H9 (cell line): ENCODE measurements around the gene TCEAL7. TPM values are rescaled to one million over a fixed set of nuclear protein-coding genes. Genes with fewer than 3 reads are reported as not detected.
A peak's percentile ranks its signal among the peaks of the same experiment; 100 is the strongest.

Experiments
- DNase-seq: peaks from one replicate; pipeline ENCODE4 v3.0.0-alpha.2; 2017
- H2AFZ ChIP-seq: one replicate; pipeline ENCODE4 v1.6.1; 2013; ENCODE audit warnings: mild to moderate bottlenecking, low read length, control low read depth, moderate library complexity
- H2AK5ac ChIP-seq: 2 replicates; pipeline ENCODE4 v1.6.1; 2013; ENCODE audit warnings: low read length, control low read depth, mixed read lengths; ENCODE audit not compliant: insufficient read length
- H2BK120ac ChIP-seq: one replicate; pipeline ENCODE4 v1.6.1; 2013; ENCODE audit warnings: low read depth, mild to moderate bottlenecking, low read length, control low read depth, inconsistent platforms; ENCODE audit not compliant: poor library complexity, severe bottlenecking
- H2BK12ac ChIP-seq: 2 replicates; pipeline ENCODE4 v1.6.1; 2013; ENCODE audit warnings: low read length, control low read depth, mixed read lengths, low read depth; ENCODE audit not compliant: insufficient read length
- H2BK15ac ChIP-seq: 2 replicates; pipeline ENCODE4 v1.6.1; 2013; ENCODE audit warnings: low read depth, low read length, control low read depth
- H2BK20ac ChIP-seq: one replicate; pipeline ENCODE4 v1.6.1; 2013; ENCODE audit warnings: low read depth, mild to moderate bottlenecking, low read length, control low read depth, inconsistent platforms; ENCODE audit not compliant: poor library complexity, severe bottlenecking
- H2BK5ac ChIP-seq: 2 replicates; pipeline ENCODE4 v1.6.1; 2013; ENCODE audit warnings: low read length, control low read depth, mixed read lengths; ENCODE audit not compliant: insufficient read length
- H3K14ac ChIP-seq: 2 replicates; pipeline ENCODE4 v1.6.1; 2013; ENCODE audit warnings: low read length, control low read depth; ENCODE audit not compliant: insufficient read depth
- H3K18ac ChIP-seq: 2 replicates; pipeline ENCODE4 v1.6.1; 2013; ENCODE audit warnings: low read depth, mild to moderate bottlenecking, mixed read lengths, low read length, control low read depth; ENCODE audit not compliant: insufficient read length
- H3K23ac ChIP-seq: 2 replicates; pipeline ENCODE4 v1.6.1; 2013; ENCODE audit warnings: low read length, control low read depth, mixed read lengths, low read depth; ENCODE audit not compliant: insufficient read length
- H3K23me2 ChIP-seq: 2 replicates; pipeline ENCODE4 v1.6.1; 2013; ENCODE audit warnings: low read depth, mild to moderate bottlenecking, mixed read lengths, low read length, control low read depth; ENCODE audit not compliant: insufficient read length, poor library complexity, severe bottlenecking
- H3K27ac ChIP-seq: 2 replicates; pipeline ENCODE4 v1.5.1; 2013; ENCODE audit warnings: low read length, control low read depth, mixed read lengths, low read depth; ENCODE audit not compliant: insufficient read length
- H3K27me3 ChIP-seq: 2 replicates; pipeline ENCODE4 v1.6.1; 2013; ENCODE audit warnings: low read length, control low read depth, inconsistent platforms; ENCODE audit not compliant: insufficient read depth
- H3K4ac ChIP-seq: 2 replicates; pipeline ENCODE4 v1.6.1; 2013; ENCODE audit warnings: low read depth, mild to moderate bottlenecking, control low read depth, inconsistent platforms, low read length, moderate library complexity
- H3K4me1 ChIP-seq: 2 replicates; pipeline ENCODE4 v1.6.1; 2013; ENCODE audit warnings: low read length, control low read depth, inconsistent platforms; ENCODE audit not compliant: insufficient read depth
- H3K4me2 ChIP-seq: 2 replicates; pipeline ENCODE4 v1.6.1; 2013; ENCODE audit warnings: low read length, control low read depth, mixed read lengths; ENCODE audit not compliant: insufficient read length, insufficient read depth
- H3K56ac ChIP-seq: 2 replicates; pipeline ENCODE4 v1.6.1; 2013; ENCODE audit warnings: low read depth, mild to moderate bottlenecking, mixed read lengths, low read length, control low read depth; ENCODE audit not compliant: insufficient read length
- H3K79me1 ChIP-seq: 2 replicates; pipeline ENCODE4 v1.6.1; 2013; ENCODE audit warnings: low read depth, mild to moderate bottlenecking, moderate library complexity, low read length, control low read depth, inconsistent platforms; ENCODE audit not compliant: insufficient read depth, poor library complexity, severe bottlenecking
- H3K79me2 ChIP-seq: 2 replicates; pipeline ENCODE4 v1.6.1; 2013; ENCODE audit warnings: low read length, control low read depth, inconsistent platforms; ENCODE audit not compliant: insufficient read depth
- H3K9ac ChIP-seq: 2 replicates; pipeline ENCODE4 v1.6.1; 2013; ENCODE audit warnings: low read length, control low read depth, mixed read lengths; ENCODE audit not compliant: insufficient read length; ENCODE audit errors: extremely low read depth
- H3K9me3 ChIP-seq: one replicate; pipeline ENCODE4 v1.6.1; 2013; ENCODE audit warnings: low read depth, low read length, inconsistent platforms; ENCODE audit not compliant: control insufficient read depth
- H3T11ph ChIP-seq: one replicate; pipeline ENCODE4 v1.6.1; 2013; ENCODE audit warnings: mild to moderate bottlenecking, low read length, control low read depth, inconsistent platforms
- H4K20me1 ChIP-seq: one replicate; pipeline ENCODE4 v1.6.1; 2013; ENCODE audit not compliant: control insufficient read depth, insufficient read length, insufficient read depth
- H4K5ac ChIP-seq: 2 replicates; pipeline ENCODE4 v1.6.1; 2013; ENCODE audit warnings: low read depth, mild to moderate bottlenecking, mixed read lengths, low read length, control low read depth; ENCODE audit not compliant: insufficient read length
- H4K8ac ChIP-seq: replicated peaks from 2 replicates; pipeline ENCODE4 v1.6.1; 2013; ENCODE audit warnings: low read length, control low read depth, mixed read lengths, low read depth; ENCODE audit not compliant: insufficient read length
- H4K91ac ChIP-seq: 2 replicates; pipeline ENCODE4 v1.6.1; 2013; ENCODE audit warnings: low read depth, mild to moderate bottlenecking, moderate library complexity, mixed read lengths, low read length, control low read depth; ENCODE audit not compliant: insufficient read length
- H3K27ac Mint-ChIP-seq, 3 experiments: 2 replicates in 2 of 3; 3 replicates in 1 of 3; pipeline ENCODE4 v1.8.0; 2020 to 2021; ENCODE audit warnings: mixed read lengths in 3 of 3, mild to moderate bottlenecking in 1 of 3, moderate library complexity in 1 of 3
- H3K27me3 Mint-ChIP-seq: 2 replicates; pipeline ENCODE4 v1.8.0; 2021; ENCODE audit warnings: low read depth, mild to moderate bottlenecking, moderate library complexity, mixed read lengths
- H3K36me3 Mint-ChIP-seq, 3 experiments: 2 replicates in 2 of 3; 3 replicates in 1 of 3; pipeline ENCODE4 v1.8.0; 2020 to 2021; ENCODE audit warnings: low read depth in 3 of 3, mixed read lengths in 3 of 3; ENCODE audit not compliant: insufficient read depth in 1 of 3
- H3K4me1 Mint-ChIP-seq, 2 experiments: 2 replicates each; pipeline ENCODE4 v1.8.0; 2020; ENCODE audit warnings: mixed read lengths in 2 of 2
- H3K4me3 Mint-ChIP-seq, 2 experiments: 2 replicates in 1 of 2; 3 replicates in 1 of 2; pipeline ENCODE4 v1.8.0; 2020 to 2021; ENCODE audit warnings: mild to moderate bottlenecking in 2 of 2, mixed read lengths in 2 of 2, moderate library complexity in 1 of 2
- H3K9me3 Mint-ChIP-seq, 2 experiments: 2 replicates in 1 of 2; 3 replicates in 1 of 2; pipeline ENCODE4 v1.8.0; 2020; ENCODE audit warnings: mild to moderate bottlenecking in 2 of 2, mixed read lengths in 2 of 2, moderate library complexity in 1 of 2
- CTCF ChIP-seq: fragments of 200-600 bp; sonication (generic); conservative IDR thresholded peaks from 3 replicates; pipeline ENCODE4 v1.8.0; 2021; ENCODE audit warnings: antibody characterized with exemption, mild to moderate bottlenecking
- WGBS: extraction: QIAGEN DNeasy Blood & Tissue Kit; methylation state at CpG from one replicate; pipeline ENCODE4 v1.1.7; 2013; ENCODE audit warnings: missing lambda C conversion rate, low lambda C conversion rate, mixed read lengths; ENCODE audit not compliant: insufficient read length; ENCODE audit errors: extremely low coverage; 5-methylcytosine and 5-hydroxymethylcytosine counted together
- total RNA-seq: library from RNA; stranded (reverse); gene quantifications from 2 replicates; pipeline ENCODE4 v1.2.1, GENCODE V29; 2021

Gene TCEAL7
- total RNA-seq, 1 experiment from 2014 or later, result 2.7 TPM

GRCh38 chrX:103376118-103376978 is 46.3 kb downstream of the TCEAL7 start, which contains the start of gene BEX3:
Gene BEX3, plus strand, starts transcription at chrX:103376538. Its CDS starts 984 bp downstream, at chrX:103377522.
- no peak within 1 kb of the TSS for H3T11ph ChIP-seq
- no peak within 1 kb of the TSS for H2AFZ ChIP-seq
- DNase-seq, result peak; percentile 93
- Mint-ChIP-seq H3K36me3 (peaks cover 21 to 22% (median 22%) of the 10 kb centered on the region in 3 experiments), H3K27me3 (no peaks in the 10 kb centered on the region), H3K9me3 (peaks cover 6 to 43% of the 10 kb centered on the region in 2 experiments; a peak in 4 of 5 replicates), H3K4me3 (peak within 1 kb of the TSS; percentile 81 to 89), H3K27ac (peak within 1 kb of the TSS; percentile 96 to 100 (median 98)), H3K4me1 (peaks cover 12 to 13% of the 10 kb centered on the region in 2 experiments; a peak in 3 of 4 replicates)
- no peak within 1 kb of the TSS for H2AK5ac ChIP-seq
- H4K5ac ChIP-seq, result peak within 1 kb of the TSS; percentile 72
- peak within 1 kb of the TSS; percentile 95 for H3K18ac ChIP-seq
- no peak within 1 kb of the TSS for H2BK15ac ChIP-seq
- TF ChIP-seq CTCF, result no peak
- H3K9ac ChIP-seq, result peak within 1 kb of the TSS; percentile 94
- H3K23ac ChIP-seq, result no peak within 1 kb of the TSS
- no peak within 1 kb of the TSS for H4K91ac ChIP-seq
- H3K4me2 ChIP-seq, result peak within 1 kb of the TSS; percentile 98
- no peaks in the 10 kb centered on the region for H3K27me3 ChIP-seq
- H2BK12ac ChIP-seq, result no peak within 1 kb of the TSS
- H4K20me1 ChIP-seq, result no peaks in the 10 kb centered on the region
- H2BK5ac ChIP-seq, result peak within 1 kb of the TSS; percentile 53
- no peaks in the 10 kb centered on the region for H3K79me1 ChIP-seq
- H3K4ac ChIP-seq, result no peak within 1 kb of the TSS; the same call in 1 of the 2 replicates
- no peaks in the 10 kb centered on the region for H3K9me3 ChIP-seq
- no peak within 1 kb of the TSS for H2BK20ac ChIP-seq
- H3K23me2 ChIP-seq, result peaks cover 3% of the 10 kb centered on the region
- H3K14ac ChIP-seq, result peak within 1 kb of the TSS; percentile 98
- H3K4me1 ChIP-seq, result no peaks in the 10 kb centered on the region
- peak within 1 kb of the TSS; percentile 10 for H3K27ac ChIP-seq
- H3K79me2 ChIP-seq, result peaks cover 2% of the 10 kb centered on the region; the same call in 1 of the 2 replicates
- H2BK120ac ChIP-seq, result peak within 1 kb of the TSS; percentile 57
- no peak within 1 kb of the TSS for H3K56ac ChIP-seq
- whole genome bisulfite sequencing, result no CpG with 5 or more reads among the region's 62 CpGs
- no peak within 1 kb of the TSS for H4K8ac ChIP-seq
